ENCODE data around the gene LMBRD1. TPM values are rescaled to one million over a fixed set of nuclear protein-coding genes. Genes with fewer than 3 reads are reported as not detected.

Gene LMBRD1
- total RNA-seq, 1 experiment from 2014 or later = 17.0 TPM

DNA sequence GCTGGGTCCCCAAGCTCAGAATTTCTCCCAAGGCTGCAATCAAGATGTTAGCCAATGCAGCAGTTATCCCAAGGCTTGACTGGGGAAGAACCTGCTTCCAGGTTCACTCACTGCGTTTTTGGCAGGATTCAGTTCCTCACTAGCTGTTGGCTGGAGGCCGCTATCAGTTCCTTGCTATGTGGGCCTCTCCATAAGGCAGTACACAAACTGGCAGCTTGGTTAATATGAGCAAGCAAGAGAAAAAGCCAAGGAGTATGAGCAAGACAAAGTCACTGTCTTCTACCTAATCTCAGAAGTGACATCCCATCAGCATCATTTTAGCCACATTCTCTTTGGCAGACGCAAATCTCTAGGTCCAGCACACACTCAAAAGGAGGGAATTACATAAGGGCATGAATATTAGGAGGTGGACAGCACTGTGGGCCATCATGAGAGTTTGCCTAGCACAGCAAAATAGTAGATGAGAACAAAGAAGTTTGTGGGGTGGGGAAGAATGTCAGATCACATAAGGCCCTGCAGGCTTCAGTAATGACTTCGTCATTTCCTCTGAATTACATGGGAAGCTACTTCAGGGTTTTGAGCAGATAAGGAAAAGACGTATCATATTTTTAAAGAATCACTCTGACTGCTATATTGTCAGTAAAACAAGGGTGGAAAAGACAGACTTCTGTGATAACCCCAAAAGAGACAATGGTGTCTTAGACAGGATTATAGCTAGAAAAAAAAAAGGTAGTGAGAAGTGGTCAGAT, 25.5 kb downstream of the LMBRD1 start:
- Histone ChIP-seq H2BK120ac (ENCODE audit: low read depth, low read length, poor library complexity, severe bottlenecking) (no peak overlapping the region), H2AK5ac (ENCODE audit: insufficient read length, low read length) (no peak overlapping the region), H3K4ac (ENCODE audit: low read depth, low read length) (no peak overlapping the region), H3K27me3 (ENCODE audit: insufficient read depth, low read length) (no peaks in the 10 kb centered on the region), H3K9ac (ENCODE audit: extremely low read depth, insufficient read length, low read length) (no peak overlapping the region), H2BK15ac (ENCODE audit: low read depth, low read length) (no peak overlapping the region), H2AFZ (ENCODE audit: low read length) (no peak overlapping the region), H3K23me2 (ENCODE audit: insufficient read length, low read depth, low read length, poor library complexity, severe bottlenecking) (no peaks in the 10 kb centered on the region), H3K9me3 (ENCODE audit: control insufficient read depth, low read depth, low read length) (no peaks in the 10 kb centered on the region), H3K79me2 (ENCODE audit: insufficient read depth, low read length) (no peaks in the 10 kb centered on the region), H3K79me1 (ENCODE audit: insufficient read depth, low read depth, low read length, poor library complexity, severe bottlenecking) (peaks cover 3% of the 10 kb centered on the region), H4K8ac (replicated peaks; ENCODE audit: insufficient read length, low read depth, low read length) (no peak overlapping the region), H2BK12ac (ENCODE audit: insufficient read length, low read depth, low read length) (no peak overlapping the region), H2BK20ac (ENCODE audit: low read depth, low read length, poor library complexity, severe bottlenecking) (no peak overlapping the region), H2BK5ac (ENCODE audit: insufficient read length, low read length) (no peak overlapping the region), H3K27ac (ENCODE audit: insufficient read length, low read depth, low read length) (no peak overlapping the region), H3K18ac (ENCODE audit: insufficient read length, low read depth, low read length) (no peak overlapping the region), H3K23ac (ENCODE audit: insufficient read length, low read depth, low read length) (no peak overlapping the region), H4K91ac (ENCODE audit: insufficient read length, low read depth, low read length) (no peak overlapping the region), H3K4me2 (ENCODE audit: insufficient read depth, insufficient read length, low read length) (no peak overlapping the region), H3K14ac (ENCODE audit: insufficient read depth, low read length) (no peak overlapping the region), H4K20me1 (ENCODE audit: control insufficient read depth, insufficient read depth, insufficient read length) (no peaks in the 10 kb centered on the region), H3T11ph (ENCODE audit: low read length) (no peak overlapping the region), H3K4me1 (ENCODE audit: insufficient read depth, low read length) (no peaks in the 10 kb centered on the region), H3K56ac (ENCODE audit: insufficient read length, low read depth, low read length) (no peak overlapping the region), H4K5ac (ENCODE audit: insufficient read length, low read depth, low read length) (no peak overlapping the region)
- Mint-ChIP-seq H3K27me3 (ENCODE audit: low read depth) (no peaks in the 10 kb centered on the region), H3K9me3 (no peaks in the 10 kb centered on the region; a peak in 1 of 5 replicates), H3K4me1 (peaks cover 0 to 4% of the 10 kb centered on the region in 2 experiments; a peak in 1 of 4 replicates), H3K36me3 (ENCODE audit: insufficient read depth in 1 of 3, low read depth in 3 of 3) (peaks cover 5 to 6% (median 5%) of the 10 kb centered on the region in 3 experiments; a peak in 5 of 7 replicates), H3K27ac (no peak overlapping the region; a peak in 1 of 7 replicates), H3K4me3 (no peak overlapping the region)
- TF ChIP-seq, protein P1, sequence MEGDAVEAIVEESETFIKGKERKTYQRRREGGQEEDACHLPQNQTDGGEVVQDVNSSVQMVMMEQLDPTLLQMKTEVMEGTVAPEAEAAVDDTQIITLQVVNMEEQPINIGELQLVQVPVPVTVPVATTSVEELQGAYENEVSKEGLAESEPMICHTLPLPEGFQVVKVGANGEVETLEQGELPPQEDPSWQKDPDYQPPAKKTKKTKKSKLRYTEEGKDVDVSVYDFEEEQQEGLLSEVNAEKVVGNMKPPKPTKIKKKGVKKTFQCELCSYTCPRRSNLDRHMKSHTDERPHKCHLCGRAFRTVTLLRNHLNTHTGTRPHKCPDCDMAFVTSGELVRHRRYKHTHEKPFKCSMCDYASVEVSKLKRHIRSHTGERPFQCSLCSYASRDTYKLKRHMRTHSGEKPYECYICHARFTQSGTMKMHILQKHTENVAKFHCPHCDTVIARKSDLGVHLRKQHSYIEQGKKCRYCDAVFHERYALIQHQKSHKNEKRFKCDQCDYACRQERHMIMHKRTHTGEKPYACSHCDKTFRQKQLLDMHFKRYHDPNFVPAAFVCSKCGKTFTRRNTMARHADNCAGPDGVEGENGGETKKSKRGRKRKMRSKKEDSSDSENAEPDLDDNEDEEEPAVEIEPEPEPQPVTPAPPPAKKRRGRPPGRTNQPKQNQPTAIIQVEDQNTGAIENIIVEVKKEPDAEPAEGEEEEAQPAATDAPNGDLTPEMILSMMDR (conservative IDR thresholded peaks at IDR 0.05) = no peak
- no peak for DNase-seq
- WGBS (ENCODE audit: extremely low coverage, insufficient read length, low lambda C conversion rate) = no CpG with 5 or more reads among the region's 5 CpGs

Measured in H9 (cell line).